ENCODE measurements around the gene RIN3.

Gene RIN3

DNA sequence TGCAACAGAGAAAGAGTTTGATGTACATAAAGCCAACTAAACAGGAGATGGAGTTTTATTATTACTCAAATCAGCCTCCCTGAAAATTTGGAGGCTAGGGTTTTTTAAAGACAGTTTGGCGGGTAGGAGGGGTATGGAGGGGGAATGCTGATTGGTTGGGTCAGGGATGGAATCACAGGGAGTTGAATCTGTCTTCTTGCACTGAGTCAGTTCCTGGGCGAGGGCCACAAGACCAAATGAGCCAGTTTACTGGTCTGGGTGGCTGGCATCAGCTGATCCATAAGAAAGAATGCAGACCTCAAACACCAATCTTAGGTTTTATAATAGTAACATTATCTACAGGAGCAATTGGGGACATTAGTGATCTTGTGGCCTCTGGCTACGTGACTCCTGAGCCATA is 64.9 kb downstream of the RIN3 start:
- no peak for DNase-seq

DNA sequence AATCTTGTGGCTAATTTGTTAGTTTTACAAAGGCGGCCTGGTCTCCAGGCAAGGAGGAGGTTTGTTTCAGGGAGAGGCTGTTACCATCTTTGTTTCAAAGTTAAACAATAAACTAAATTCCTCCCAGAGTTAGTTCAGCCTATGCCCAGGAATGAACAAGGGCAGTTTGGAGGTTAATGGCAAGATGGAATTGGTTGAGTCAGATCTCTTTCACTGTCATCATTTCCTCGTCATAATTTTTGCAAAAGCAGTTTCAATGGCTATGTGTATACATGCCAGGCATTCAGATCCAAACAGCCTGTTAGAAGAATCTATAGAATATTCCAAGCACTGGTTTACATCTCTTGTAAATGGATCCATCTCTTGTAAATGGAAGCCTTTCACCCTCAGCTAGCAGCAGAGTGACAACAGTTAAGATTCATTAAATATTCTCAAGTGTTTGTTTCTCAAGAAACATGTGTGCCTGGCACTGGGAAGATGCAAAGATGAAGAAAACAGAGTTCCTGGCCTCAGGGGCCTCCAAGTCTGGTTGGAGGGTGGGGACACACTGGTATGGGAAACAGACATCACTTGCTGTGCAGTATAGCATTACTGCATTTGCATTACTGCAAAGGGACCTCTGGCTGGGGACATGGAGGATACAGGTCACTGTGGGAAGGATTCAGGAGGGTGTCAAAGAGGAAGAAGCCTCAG is 65.8 kb downstream of the RIN3 start:
- DNase-seq, result no peak

DNA sequence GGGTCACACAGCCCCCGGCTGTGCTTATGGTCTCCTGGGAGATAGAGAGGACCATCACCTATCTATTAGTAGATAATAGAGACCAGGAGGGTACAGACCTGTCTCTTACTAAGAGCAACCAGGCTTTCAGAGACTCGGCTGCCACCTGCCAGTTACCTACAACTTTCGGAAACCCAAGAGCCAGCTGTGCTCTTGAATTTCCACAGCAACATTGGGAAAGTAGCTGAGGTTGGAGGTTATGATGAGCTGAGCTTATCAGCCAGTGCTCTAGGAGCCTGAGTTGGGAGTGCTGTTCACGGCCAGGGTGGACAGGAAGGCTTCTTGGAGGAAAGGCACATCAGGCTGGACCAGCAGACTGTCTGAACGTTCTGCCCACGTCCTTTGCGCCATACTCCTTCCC is 67.6 kb downstream of the RIN3 start:
- DNase-seq, result no peak

DNA sequence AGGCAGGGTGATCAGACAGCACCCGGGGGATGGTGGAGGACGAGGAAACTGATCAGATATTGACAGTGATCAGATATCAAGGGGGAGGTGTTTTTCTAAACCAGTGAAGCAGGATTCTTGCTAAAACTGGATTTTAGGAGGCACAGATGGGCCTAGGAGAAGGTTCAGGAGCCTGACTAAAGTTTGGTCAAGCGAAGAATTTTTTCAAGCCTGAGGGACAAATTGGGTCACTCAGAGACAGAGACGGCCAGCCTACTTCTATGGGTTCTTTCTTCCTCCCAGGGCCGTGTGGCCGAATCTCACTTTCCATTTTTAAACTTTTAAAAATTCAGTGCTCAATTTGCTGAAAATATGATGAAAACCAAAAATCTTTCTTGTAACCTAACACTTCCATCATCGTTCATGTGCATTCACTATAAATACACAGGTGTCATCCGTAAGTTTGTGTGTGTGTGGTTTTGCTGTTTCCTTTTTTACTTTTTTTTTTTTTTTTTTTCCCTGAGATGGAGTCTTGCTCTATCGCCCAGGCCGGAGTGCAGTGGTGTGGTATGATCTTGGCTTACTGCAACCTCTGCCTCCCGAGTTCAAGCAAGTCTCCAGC is 68.5 kb downstream of the RIN3 start:
- DNase-seq, result no peak

DNA sequence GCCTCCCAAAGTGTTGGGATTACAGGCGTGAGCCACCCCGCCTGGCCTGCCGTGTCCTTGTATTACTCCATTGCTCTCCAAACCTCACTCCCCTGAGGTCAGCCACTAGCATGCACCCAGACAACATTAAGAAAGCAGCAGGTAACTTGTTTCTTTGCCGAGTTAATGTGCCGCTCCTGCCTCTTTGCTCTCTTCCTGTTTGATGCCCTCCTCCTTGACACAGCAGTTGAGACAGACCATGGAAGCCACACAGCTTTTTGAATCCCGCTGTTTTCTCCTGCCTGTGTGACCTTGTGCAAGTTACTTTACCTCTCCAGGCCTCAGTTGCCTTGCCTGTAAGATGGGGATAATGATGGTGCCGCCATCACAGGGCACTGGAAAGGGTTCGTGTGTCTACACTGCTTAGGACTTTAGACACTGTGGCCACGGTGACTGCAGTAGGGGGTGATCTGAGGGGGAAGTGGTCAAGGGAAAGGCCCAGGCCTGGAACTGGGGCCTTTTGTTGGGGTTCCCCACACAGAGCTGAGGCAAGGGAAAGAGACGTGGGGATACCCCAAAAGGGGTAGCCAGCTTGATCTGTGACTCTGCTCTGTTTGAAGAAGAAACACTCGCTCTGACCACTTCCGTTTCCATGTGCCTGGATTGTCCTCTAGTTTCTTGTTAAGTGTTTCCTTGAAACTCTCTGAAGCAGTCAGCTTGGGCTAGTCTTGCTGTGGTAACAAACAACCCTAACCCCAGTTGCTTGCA is 69.3 kb downstream of the RIN3 start:
- DNase-seq, result no peak

DNA sequence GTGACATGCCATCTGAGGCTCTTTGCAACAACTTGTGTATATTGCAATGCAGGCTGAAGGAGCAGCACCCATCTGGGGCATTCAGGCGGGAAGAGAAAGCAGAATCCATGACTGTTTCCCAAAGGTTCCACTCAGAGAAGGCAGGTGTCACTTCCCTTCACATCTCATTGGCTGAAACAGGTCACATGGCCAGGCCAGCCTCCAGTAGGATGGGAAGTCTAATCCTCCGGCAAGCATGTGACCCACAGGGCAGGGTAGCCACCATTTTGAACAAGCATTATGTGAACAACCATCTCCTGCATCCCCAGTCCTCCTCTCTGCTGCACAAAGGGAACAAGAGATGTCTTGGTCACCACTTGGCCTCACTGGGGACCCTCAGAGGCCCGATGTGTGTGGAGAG is 70.6 kb downstream of the RIN3 start:
- DNase-seq, result no peak

DNA sequence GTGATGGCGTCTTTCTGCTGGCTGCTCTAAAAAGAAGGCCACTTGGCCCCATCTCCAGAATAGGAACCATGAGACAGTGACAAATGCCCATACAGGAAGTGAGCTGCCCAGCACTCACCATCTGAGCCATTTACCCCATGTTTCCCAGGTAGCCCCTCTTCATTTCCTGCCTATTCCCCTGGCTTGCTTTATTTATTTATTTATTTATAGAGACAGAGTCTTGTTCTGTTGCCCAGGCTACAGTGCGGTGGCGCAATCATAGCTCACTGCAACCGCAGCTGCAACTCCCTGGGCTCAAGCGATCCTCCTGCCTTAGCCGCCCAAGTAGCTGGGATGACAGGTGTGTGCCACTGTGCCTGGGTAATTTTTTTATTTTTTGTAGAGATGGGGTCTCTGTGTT is 71.2 kb downstream of the RIN3 start:
- no peak for DNase-seq

DNA sequence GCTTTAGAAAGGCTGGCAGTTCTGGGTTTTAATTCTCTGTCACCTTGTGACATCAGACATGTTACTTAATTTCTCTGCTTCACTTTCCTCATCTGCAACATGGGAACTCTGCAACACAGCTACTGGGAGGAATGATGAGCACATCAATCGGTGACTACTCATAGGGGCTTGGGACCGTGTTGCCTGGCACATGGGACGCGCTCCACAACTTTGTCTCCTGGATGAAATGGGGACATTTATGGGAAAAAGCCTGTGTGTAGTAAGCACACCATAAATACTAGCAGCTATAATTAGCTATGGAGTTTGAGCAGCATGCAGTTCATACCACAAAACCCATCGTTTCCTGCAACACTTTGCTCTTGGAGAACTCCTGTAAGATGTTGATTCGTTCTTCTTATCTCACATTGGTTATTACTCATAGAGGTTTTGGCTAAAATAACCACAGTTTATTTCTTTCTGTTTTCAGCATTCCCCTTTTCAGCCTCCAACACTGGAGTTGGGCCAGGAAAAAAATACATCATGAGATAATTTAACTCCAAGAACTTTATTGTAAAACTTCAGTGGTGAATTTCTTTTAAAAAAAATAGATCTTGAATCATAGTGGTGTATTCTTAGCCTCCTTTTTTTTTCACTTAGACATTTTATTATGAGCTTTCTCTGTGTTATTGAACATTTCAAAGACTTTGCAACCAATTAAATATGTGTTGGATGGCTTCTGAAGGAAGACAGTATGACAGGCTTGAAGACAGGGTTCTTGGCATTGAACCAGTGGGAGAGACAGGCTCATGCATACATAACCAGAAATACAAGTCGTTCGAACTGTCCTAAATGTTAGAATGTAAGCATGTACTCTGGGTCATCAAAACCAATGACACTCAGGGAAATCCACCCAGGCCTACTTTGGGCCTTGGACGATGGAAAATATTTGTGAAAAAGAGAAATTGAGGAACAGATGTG is 72.7 kb downstream of the RIN3 start:
- DNase-seq, result no peak

DNA sequence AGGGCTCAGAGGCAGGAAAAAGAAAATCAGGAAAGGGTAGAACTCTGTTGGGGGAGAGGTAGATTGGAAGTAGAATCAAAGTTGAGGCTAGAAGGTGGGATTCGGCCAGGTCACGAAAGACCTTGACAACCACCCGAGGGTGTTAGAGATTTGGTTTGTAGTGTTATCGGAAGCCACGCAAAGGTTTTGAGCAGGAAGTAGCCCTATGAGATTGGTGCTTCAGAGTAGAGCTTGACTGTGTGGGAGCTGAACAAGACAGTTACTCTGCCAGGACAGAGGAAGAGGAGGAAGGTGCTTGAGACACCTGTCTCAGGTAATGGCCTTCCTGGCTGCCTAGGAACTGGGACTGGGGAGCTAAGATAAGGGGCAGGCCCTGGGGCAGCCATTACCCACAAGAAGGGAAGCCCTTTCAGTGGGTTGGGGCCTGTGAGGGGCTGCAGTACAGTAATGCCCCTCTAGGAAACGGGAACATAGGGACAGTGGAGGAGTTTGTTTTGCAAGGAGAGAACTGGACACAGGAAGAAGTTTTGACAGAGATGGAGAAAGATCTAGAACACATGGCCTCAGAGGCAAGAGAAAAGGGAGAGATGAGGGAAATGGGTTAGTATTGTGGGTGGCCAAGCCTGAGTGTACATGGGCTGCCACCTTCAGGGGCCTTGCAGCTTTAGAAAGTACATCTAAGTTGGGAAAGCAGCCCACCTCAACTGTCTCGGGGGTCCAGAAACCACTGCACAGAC is 73.5 kb downstream of the RIN3 start:
- no peak for DNase-seq

DNA sequence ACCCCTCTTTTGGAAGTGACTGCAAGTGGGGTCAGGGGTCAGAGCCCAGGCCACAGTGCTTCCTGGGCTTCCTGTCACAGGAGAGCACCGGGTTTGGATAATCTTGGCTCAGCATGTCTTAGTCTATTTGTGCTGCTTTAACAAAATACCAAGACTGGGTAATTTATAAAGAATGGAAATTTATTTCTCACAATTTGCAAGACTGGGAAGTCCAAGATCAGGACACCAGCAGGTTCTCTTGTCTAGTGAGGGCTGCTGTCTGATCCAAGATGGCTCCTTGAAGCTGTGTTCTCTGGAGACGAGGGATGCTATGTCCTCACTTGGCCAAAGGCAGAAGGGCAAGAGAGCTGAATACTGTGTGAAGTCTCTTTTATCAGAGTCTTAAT is 74.1 kb downstream of the RIN3 start:
- no peak for DNase-seq

DNA sequence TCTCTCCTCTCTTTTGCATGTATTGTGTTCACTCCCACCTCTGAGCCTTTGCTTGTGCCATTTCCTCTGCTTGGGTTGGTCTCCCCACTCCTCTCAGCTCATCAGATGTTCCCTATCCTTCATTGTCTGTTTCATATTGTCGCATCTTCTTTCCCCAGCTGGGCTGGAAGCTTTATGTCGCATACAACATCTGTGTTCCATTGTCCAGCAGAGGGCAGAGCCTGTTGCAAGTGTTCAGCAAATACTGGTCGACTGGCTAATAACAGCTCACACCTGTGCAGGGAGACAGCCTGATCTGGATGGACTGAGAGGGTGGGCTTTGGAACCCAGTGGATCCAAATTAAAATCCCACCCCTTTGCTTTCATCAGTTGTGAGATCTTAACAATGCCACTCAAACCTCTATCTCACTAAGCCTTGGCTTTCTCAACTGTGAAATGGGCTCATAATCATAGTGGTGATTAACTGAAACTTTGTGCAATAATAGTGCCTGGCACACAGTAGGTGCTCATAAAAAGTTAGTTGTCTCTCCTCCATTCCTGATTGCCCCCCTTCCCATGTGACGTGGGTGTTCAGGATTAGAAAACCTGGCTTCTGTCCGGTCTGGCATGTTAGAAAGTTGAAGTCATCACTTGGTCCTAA is 75.8 kb downstream of the RIN3 start:
- DNase-seq, result no peak

DNA sequence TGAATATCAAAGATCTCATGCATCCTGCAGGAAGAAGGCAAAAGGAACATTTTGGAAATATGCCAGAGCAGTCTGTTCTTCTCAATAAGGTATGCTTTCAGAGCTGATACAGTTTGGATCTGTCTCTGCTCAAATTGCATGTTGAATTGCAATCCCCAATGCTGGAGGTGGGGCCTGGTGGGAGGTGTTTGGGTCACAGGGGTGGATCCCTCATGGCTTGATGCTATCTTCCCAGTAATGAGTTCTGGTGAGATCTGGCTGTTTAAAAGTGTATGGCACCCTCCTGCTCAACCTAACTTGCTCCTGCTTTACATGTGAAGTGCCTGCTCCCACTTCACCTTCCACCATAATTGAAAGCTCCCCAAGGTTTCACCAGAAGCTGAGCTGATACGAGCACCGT is 76.6 kb downstream of the RIN3 start:
- no peak for DNase-seq

DNA sequence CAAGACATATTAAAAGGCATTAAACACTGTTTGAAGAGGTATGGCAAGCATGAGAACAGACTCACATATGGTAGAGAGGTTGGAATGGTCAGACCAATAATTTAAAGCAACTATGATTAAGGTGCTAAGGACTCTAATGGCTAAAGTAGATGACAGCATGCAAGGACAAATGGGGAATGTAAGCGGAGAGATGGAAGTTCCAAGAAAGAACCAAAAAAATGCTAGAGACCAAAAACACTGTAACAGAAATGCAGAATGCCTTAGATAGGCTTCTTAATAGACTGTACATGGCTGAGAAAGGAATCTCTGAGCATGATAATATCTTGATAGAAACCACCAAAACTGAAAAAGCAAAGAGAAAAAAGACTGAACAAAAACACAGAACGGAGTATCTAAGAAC is 77.4 kb downstream of the RIN3 start:
- DNase-seq, result no peak

DNA sequence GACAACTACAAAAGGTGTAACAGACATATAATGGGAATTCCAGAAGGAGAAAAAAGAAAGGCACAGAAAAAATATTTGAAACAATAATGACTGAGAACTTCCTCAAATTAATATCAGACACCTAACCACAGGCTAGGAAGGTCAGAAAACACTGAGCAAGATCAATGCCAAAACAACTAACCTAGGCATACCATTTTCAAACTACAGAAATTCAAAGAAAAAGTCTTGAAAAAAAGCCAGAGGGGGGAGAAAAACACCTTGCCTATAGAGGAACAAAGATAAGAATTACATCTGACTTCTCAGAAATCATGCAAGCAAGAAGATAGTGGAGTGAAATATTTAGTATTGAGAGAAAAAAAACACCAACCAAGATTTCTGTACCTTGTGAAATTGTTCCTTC is 77.8 kb downstream of the RIN3 start:
- DNase-seq, result no peak

DNA sequence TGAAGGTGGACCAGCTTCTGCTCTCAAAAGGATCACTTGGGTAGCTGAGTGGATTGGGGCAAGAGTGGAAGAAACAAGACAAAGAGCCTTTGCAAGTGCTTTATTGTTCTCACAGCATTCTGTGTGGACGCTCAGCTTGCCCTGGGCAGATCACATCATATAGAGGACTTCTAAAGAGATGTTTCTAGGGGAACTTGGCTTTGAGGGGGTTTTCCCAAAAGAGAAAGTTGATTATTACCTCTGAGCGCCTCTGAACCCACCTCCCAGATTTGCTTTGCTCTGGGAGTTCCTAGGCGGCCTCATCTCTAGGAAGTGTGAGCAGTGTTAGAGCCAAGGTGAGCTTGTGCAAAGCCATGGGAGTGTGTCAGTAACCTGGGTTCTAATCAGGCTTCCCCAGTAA is 81.7 kb downstream of the RIN3 start:
- DNase-seq, result no peak

DNA sequence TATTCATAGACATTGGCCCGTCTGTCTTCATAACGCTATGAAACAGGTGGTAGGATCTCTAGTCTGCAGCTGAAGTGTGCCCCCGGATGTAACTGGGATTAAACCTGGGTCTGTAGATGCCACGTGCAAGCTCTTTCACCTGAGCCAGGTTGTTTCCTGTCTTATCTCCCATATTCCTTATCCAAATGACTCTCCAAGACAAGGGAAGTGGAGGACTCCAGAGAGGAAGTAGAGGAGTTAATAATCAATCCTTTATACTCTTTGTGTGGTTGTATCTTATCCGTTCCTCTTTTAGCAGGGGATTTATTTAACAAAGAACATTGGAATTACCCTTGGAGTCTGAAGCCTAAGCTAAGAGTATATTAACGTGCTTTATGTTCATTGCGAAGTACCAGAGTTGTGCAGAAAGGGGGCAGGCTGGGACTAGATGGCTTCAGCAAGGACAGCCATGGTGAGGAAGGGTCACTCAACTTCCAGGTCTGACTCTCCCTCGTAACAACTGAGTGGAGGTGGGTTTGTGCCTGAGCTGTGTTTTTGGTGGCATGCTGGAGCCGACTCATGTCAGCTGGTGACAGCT is 82.8 kb downstream of the RIN3 start:
- no peak for DNase-seq

DNA sequence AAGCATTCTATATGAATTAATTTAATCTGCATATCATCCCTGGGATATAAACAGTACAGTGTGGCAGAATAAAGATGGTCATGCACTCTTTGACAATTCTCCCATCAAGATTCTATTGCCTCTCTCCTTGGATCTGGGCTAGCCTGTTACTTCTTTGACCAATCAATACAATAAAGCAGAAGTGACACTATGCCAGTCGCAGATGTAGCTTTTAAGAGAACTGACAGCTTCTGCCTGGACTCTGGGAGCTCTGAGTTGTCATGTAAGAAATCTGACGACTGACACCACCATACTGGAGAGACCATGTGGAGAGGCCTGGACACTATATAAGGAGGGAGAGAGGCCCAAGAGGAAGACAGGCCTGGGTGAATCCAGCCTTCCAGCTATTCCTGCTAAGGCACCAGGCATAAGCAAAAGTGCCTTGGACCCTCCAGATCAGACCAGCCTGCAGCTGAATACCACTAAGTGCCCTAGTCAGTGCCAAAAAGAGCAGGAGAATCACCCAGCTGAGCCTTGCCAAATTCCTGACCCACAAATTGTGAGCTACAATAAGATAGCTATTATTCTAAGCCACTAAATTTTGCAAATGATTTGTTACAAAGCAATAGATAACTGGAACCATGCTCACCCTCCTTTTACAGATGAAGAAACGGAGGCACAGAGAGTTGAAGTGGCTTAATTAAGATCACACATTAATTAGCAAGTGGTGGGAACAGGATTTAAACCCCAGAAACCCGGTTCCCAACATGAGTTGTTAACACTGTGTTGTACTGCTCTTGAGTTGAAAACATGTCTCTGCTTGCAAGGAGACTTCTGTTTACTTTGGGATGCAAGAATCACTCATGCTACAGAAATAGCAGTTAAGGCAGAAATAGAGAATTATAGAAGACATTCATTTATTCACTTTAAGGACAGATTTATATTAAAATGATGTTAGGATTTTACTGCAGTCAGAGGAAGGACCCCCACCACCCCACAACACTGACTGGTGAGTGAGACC is 84.6 kb downstream of the RIN3 start:
- no peak for DNase-seq

DNA sequence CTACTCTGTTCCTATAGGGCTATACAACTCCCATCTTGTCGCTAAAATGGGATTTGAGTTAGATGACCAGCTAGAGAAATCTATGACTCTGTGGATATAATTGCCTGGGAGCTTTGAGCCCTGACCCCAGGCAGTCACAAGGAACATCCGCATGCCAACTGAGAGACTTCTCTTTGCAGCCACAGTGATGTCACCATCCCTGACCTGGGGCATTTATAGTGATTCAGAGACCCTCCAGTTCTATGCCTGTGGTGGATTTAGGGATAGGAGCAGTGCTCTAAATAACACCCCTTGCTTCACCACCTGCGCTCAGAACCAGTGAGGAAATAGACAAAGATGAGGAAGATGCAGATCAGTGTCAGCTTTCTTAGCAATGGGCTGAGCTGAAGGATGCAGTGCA is 86.2 kb downstream of the RIN3 start:
- no peak for DNase-seq

DNA sequence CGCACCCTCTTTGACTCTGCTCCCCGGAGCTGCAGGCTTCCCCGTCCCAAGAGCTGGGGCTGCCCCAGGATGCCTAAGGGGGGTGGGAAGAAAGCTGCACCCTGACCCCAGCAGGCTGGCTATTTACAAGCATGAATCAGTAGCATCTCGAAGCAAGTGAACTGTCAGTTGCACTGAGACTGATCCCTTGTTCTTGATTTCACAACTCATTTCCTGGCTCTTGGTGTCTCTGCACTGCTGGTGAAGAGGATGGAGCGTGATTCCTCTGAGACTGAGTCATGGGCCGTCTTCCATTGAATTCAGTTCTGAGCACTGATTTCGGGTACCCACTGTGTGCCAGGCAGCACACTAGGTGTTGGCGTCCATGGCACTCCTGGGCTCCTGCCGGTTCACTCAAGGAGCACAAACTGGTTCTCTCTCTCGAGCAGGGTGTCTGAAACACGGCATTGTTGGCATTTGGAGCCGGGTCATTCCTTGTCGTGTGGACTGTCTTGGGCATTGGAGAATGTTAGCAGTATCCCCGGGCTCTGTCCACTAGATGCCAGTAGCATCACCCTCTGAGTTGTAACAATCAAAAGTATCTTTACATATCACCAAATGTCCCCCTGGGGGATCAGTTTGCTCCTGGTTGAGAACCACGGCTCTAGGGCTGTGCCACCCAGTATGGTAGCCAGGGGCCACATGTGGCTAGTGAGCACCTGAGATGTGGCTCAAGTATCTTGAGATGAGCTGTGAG is 86.9 kb downstream of the RIN3 start:
- no peak for DNase-seq

All from activated gamma-delta T cell (primary cell).